CD4-positive, alpha-beta T cell (primary cell): ENCODE results near the gene HBB. TPM values are rescaled to one million over a fixed set of nuclear protein-coding genes. Genes with fewer than 3 reads are reported as not detected.

ENCODE experiments used
- ATAC-seq: fragments of 200-7000 bp; cut with Tn5 transposase; one replicate; pipeline ENCODE4 v1.10.0; 2022; ENCODE audit warnings: mild to moderate bottlenecking; ENCODE audit not compliant: poor library complexity
- CTCF ChIA-PET: fragments of 350-600 bp; sonication (Branson Sonifier 250); formaldehyde crosslinking; loops from one replicate; lab custom pipeline; 2021; ENCODE audit warnings: antibody characterized with exemption, inconsistent platforms; lab: Charles Lee
- POLR2A ChIA-PET: fragments of 350-600 bp; sonication (Branson Sonifier 250); formaldehyde crosslinking; loops from one replicate; lab custom pipeline; 2021; ENCODE audit warnings: antibody characterized with exemption, inconsistent platforms; lab: Charles Lee
- DNase-seq, 14 experiments: peaks; one replicate each; pipeline ENCODE4 v3.0.0-alpha.2; 2013 to 2020; ENCODE audit warnings: mixed read lengths in 2 of 14
- H3K27ac ChIP-seq, 2 donors: one replicate each; pipeline versions ENCODE4 v1.5.1 to v1.7.0; 2013; ENCODE audit warnings: low read length in 2 of 2, low read depth in 1 of 2, mild to moderate bottlenecking in 1 of 2
- H3K27me3 ChIP-seq, 2 experiments: 1 replicate in 1 of 2; 2 replicates in 1 of 2; pipeline versions ENCODE4 v1.6.1 to v1.7.0; 2013; ENCODE audit warnings: low read length in 2 of 2, control low read depth in 1 of 2, mild to moderate bottlenecking in 1 of 2, moderate library complexity in 1 of 2; ENCODE audit not compliant: insufficient read depth in 2 of 2, control insufficient read depth in 1 of 2
- H3K36me3 ChIP-seq: one replicate; pipeline ENCODE4 v1.6.1; 2013; ENCODE audit warnings: low read length, control low read depth; ENCODE audit not compliant: insufficient read depth
- H3K4me1 ChIP-seq: one replicate; pipeline ENCODE4 v1.6.1; 2013; ENCODE audit warnings: low read length, control low read depth; ENCODE audit not compliant: insufficient read depth
- H3K4me3 ChIP-seq: one replicate; pipeline ENCODE4 v1.5.1; 2013; ENCODE audit warnings: mild to moderate bottlenecking, low read length, moderate library complexity
- H3K9me3 ChIP-seq, 2 experiments: 1 replicate in 1 of 2; 2 replicates in 1 of 2; pipeline versions ENCODE4 v1.6.1 to v1.7.0; 2013; ENCODE audit warnings: low read length in 2 of 2, mild to moderate bottlenecking in 2 of 2, control low read depth in 1 of 2, moderate library complexity in 1 of 2; ENCODE audit not compliant: control insufficient read depth in 1 of 2, insufficient read depth in 1 of 2
- H3K27ac Mint-ChIP-seq: one replicate; pipeline ENCODE4 v1.8.0; 2020; ENCODE audit warnings: mixed read lengths
- H3K27me3 Mint-ChIP-seq: one replicate; pipeline ENCODE4 v1.8.0; 2021; ENCODE audit warnings: mixed read lengths
- H3K36me3 Mint-ChIP-seq: one replicate; pipeline ENCODE4 v1.8.0; 2021; ENCODE audit warnings: low read depth, mixed read lengths
- H3K4me1 Mint-ChIP-seq: one replicate; pipeline ENCODE4 v1.8.0; 2021; ENCODE audit warnings: low read depth, mixed read lengths
- H3K4me3 Mint-ChIP-seq: one replicate; pipeline ENCODE4 v1.8.0; 2020; ENCODE audit warnings: mild to moderate bottlenecking, mixed read lengths
- H3K9me3 Mint-ChIP-seq: one replicate; pipeline ENCODE4 v1.8.0; 2020; ENCODE audit warnings: mixed read lengths
- intact Hi-C, 2 experiments: fragments of 100-400 bp; cut with DNase I in 1 of 2; cut with micrococcal nuclease in 1 of 2; formaldehyde crosslinking; loops; one replicate each; pipeline versions ENCODE4 v1.15.1 to v1.9.0; 2023 to 2025; cut with DNase I, micrococcal nuclease
- total RNA-seq, 174 experiments: library from RNA in 2 of 174; stranded (reverse) in 2 of 174; gene quantifications; one replicate each; pipeline ENCODE4 v1.2.3 and lab custom pipeline; 2021 to 2026
- TF ChIP-seq, protein P1 (sequence below): fragments of 200-600 bp; IDR thresholded peaks from one replicate; pipeline ENCODE4 v1.8.0; 2022; ENCODE audit warnings: antibody characterized with exemption, mild to moderate bottlenecking

Gene HBB
- total RNA-seq, 2 experiments from 2014 or later, result 0.45 TPM; not detected in 1

DNA sequence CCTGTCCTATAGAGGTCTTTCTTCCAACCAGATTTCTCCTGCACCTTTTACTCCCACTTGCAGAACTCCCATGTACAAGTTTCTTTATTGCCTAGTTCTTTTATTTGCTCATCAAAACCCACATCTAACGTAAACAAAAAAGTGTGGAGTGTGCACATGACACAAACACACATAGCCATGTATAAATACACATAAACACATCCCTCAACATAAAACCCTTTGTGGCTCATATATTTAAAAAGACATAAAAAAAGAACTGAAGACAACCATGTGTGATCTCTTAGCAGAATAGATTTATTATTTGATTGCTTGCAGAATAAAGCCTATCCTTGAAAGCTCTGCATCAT, 26.0 kb upstream of the HBB start:
- H3K36me3 ChIP-seq, result no peaks in the 10 kb centered on the region
- H3K4me1 Mint-ChIP-seq, result no peaks in the 10 kb centered on the region
- ChIA-PET CTCF (no interaction called here), POLR2A (no interaction called here)
- no peaks in the 10 kb centered on the region for H3K36me3 Mint-ChIP-seq
- intact Hi-C loops, result no loop called here
- DNase-seq (no peak), ATAC-seq (no peak)
- H3K27me3 Mint-ChIP-seq, result peaks cover 3% of the 10 kb centered on the region
- H3K4me3 ChIP-seq, result no peak overlapping the region
- no peak overlapping the region for H3K27ac ChIP-seq
- H3K27me3 ChIP-seq, result peaks cover 3% of the 10 kb centered on the region in 2 experiments
- H3K4me1 ChIP-seq, result no peaks in the 10 kb centered on the region
- no peaks in the 10 kb centered on the region for H3K9me3 ChIP-seq
- no peak overlapping the region for H3K4me3 Mint-ChIP-seq
- H3K9me3 Mint-ChIP-seq, result peaks cover 2% of the 10 kb centered on the region
- TF ChIP-seq, protein P1, sequence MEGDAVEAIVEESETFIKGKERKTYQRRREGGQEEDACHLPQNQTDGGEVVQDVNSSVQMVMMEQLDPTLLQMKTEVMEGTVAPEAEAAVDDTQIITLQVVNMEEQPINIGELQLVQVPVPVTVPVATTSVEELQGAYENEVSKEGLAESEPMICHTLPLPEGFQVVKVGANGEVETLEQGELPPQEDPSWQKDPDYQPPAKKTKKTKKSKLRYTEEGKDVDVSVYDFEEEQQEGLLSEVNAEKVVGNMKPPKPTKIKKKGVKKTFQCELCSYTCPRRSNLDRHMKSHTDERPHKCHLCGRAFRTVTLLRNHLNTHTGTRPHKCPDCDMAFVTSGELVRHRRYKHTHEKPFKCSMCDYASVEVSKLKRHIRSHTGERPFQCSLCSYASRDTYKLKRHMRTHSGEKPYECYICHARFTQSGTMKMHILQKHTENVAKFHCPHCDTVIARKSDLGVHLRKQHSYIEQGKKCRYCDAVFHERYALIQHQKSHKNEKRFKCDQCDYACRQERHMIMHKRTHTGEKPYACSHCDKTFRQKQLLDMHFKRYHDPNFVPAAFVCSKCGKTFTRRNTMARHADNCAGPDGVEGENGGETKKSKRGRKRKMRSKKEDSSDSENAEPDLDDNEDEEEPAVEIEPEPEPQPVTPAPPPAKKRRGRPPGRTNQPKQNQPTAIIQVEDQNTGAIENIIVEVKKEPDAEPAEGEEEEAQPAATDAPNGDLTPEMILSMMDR, result no peak
- H3K27ac Mint-ChIP-seq, result no peak overlapping the region

DNA sequence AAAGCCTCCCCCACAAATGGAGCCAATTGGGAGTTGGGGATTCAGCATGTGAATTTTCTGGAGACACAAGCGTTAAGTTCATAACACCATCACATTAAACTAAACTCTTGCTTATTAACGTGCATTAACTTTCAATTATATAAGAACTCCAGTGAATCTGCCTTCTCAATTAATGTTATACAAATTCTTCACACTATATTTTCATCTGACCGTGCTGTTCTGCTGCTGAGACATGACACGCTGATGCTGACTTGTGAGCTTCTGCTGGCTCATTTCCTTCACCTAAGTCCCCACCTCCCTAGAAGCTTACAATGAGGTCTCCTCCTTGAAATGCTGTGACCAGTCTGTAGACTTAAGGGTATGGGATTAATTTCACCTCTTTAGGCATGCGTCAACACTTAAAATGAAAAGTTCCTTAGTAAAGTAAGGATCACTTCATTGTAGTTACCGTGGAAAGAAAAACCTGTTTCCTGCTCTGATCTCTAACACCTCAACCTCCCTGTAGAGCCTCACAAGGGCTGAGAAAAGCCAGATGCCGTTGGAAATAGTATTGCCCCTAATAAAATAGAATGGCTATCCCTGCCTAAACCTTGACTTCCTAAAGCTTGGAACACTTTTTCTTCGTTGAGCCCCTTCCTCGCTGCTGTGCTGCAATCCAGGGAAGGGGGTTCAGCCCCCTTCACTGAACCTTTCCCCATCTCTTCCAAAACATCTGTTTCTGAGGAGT, 25.5 kb upstream of the HBB start:
- TF ChIP-seq, protein P1, result no peak
- Mint-ChIP-seq H3K27ac (no peak overlapping the region), H3K27me3 (peaks cover 3% of the 10 kb centered on the region), H3K36me3 (no peaks in the 10 kb centered on the region), H3K9me3 (no peaks in the 10 kb centered on the region), H3K4me1 (no peaks in the 10 kb centered on the region), H3K4me3 (no peak overlapping the region)
- Histone ChIP-seq H3K4me3 (no peak overlapping the region), H3K9me3 (no peaks in the 10 kb centered on the region), H3K27ac (no peak overlapping the region), H3K27me3 (peaks cover 3% of the 10 kb centered on the region in 2 experiments), H3K4me1 (no peaks in the 10 kb centered on the region), H3K36me3 (no peaks in the 10 kb centered on the region)
- no peak for DNase-seq
- CTCF ChIA-PET, result no interaction called here
- POLR2A ChIA-PET, result no interaction called here
- no peak for ATAC-seq
- intact Hi-C loops, result no loop called here

DNA sequence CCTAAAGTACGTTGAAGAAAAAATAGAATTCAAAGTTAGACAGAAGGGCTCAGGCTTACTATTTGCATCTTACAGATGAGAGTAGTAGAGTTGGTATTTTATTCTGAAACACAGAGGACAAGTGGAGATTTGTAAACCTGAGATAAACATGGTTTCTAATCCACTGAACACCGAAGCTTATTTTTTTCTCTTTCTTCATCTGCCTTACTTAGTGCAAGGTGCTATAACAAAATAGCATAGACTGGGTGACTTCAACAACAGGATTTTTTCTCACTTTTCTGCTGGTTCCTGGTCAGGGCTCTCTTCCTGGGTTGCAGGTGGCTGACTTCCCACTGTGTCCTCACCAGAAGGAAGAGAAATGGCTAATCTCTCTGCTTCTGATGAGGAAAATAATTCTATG, 24.9 kb upstream of the HBB start:
- no peak for DNase-seq
- Histone ChIP-seq H3K9me3 (no peaks in the 10 kb centered on the region), H3K27ac (no peak overlapping the region), H3K36me3 (no peaks in the 10 kb centered on the region), H3K27me3 (peaks cover 3% of the 10 kb centered on the region in 2 experiments), H3K4me3 (no peak overlapping the region), H3K4me1 (no peaks in the 10 kb centered on the region)
- TF ChIP-seq, protein P1, result no peak
- Mint-ChIP-seq H3K4me1 (no peaks in the 10 kb centered on the region), H3K9me3 (no peaks in the 10 kb centered on the region), H3K27ac (no peak overlapping the region), H3K4me3 (no peak overlapping the region), H3K36me3 (no peaks in the 10 kb centered on the region), H3K27me3 (peaks cover 3% of the 10 kb centered on the region)
- intact Hi-C loops, result no loop called here
- no peak for ATAC-seq
- ChIA-PET CTCF (no interaction called here), POLR2A (no interaction called here)
